Stimulated activated CD8-positive, alpha-beta memory T cell treated with anti-CD3 and anti-CD28 coated beads, Interleukin-15, amount 100 ng/mL, for 1 hour (primary cell): Measurements from ENCODE around the gene SEC22A.
A peak's percentile ranks its signal among the peaks of the same experiment; 100 is the strongest.

Source experiments
- DNase-seq: peaks from one replicate; pipeline ENCODE4 v3.0.0-alpha.2; 2020; ENCODE audit warnings: low read depth

SEC22A gene

DNA sequence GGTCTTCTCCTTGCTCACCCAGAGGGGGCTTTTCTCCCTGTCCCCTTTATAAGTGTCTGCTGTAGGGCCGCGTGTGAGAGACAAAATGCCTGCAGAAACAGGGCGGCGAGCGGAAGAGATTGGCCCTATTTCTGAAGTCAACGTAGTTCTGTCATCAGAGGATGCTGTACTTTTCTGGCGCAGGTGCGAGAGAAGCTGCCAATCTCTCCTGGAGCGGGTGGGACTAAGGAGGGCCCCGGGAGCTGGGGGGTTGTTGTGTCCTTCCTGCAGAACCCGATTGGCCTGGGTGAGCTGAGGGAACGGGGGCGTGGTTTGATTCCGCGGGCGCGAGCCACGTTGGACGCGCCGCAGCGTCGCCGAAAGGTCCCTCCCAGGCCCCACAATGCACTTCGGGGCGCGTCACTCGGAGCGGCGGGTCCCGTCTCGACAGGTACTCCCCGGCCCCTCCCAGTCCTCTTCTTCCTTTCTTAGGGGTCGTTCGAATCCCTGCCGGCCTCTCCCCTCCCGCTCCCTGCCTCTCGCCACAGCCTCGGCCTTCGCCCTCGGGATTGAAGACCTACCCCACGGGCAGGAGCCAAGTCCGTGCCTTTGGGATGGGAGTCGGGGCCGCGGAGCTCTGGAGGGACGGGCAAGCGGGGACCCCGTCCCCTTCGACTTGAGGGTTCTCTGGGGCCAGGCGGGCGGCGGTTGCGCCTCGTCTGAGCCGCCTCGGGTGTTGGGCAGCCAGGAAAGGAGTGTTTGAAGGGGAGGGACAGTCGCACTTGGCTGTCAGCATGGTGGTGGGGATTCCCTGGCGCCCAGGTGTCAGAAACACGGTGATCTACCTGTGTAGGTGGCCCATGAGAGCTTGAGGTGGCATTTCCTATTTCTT is at the start of gene SEC22A:
SEC22A (plus strand) TSS at position 387 of the 871 bp plus-strand sequence. CDS start 7,275 bp downstream, outside the sequence.
- DNase-seq = peak; percentile 91

DNA sequence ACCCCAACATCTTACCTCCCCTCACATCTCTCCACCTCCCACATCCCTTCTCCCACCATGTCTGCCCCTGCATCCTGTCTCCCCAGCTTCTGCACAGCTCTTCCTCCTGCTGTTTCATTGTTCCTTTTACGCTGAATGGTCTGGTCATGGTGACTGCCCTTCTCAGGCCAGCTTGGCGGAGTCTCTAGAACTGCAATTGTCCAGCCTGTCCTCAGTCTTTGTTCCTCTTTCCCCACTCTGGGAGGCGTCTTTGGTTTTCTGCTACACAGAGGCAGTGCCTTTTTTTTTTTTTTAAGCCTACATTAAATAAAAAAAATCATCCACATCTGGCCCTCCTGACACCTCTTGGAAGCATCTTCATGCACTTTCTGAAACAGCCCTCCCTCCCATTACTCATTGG is 49.1 kb upstream of the SEC22A start:
- DNase-seq = no peak

DNA sequence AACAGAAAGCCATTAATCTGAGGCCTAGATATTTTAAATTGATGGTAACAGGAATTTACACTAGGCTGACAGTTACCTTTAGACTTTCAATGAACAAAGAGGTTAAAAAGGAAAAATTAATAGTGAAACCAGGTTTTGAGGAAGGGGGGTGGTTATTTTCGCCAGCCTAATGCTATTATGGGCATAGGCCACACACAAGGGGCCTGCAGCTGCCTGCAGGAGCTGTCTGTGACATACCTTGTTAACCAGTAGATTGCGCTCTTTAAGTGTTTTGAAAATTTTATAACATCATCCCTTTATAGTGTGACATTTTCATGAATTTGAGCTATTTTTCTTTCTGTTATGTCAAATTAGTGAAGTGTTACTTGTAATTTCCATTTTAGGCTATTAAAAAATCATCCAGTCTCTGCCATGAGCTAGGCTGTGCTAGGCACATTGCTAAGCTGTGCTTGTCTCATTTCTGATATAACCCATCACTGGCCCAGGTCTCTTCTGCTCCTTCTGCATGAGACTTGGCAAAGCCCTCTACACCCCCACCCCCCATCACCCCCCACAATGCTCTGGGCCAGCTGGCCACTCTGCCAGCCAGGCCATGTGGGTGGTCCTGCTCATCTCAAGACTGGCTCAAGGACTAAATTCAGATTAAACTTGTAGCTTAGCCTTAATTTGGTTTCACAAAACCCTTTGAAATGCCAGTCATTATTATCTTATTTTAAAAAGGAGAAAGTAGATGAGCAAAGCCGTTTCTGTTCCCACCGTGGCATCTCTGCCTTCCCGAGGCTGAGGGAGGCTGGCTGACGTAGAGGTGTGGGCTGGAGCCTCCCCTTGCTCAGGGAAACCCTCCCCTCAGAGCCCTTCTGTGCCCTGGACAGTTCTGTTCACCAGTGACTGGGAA is 48.4 kb upstream of the SEC22A start:
- DNase-seq = no peak

- no peak for DNase-seq
Observed at GRCh38 chr3:123154020-123154985, 47.4 kb upstream of the SEC22A start.

DNA sequence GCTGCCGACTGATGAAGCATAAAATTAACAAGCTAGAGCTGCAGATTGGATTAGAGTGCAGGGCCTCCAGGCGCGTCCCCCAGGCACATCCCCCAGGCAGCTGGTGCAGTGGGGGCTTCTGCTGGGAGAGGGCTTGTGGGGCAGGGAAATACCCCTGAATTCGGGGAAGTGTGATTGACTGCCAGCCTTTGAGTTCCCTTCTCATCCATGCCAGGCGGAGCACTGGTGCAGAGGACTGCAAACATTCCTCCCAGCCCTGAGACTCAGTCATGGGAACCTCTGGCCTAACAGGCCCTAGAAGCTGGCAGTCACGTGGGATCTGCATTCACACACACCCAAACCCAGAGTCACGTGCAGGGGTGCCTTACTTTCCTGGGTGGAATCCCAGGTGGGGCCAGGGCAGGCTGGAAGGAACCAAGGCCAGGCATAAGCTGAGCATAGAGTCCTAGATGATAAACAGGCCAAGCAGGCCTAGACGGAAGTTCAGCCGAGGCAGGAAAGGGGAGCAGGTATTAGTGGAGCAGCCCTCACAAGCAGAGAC is 46.2 kb upstream of the SEC22A start:
- no peak for DNase-seq

DNA sequence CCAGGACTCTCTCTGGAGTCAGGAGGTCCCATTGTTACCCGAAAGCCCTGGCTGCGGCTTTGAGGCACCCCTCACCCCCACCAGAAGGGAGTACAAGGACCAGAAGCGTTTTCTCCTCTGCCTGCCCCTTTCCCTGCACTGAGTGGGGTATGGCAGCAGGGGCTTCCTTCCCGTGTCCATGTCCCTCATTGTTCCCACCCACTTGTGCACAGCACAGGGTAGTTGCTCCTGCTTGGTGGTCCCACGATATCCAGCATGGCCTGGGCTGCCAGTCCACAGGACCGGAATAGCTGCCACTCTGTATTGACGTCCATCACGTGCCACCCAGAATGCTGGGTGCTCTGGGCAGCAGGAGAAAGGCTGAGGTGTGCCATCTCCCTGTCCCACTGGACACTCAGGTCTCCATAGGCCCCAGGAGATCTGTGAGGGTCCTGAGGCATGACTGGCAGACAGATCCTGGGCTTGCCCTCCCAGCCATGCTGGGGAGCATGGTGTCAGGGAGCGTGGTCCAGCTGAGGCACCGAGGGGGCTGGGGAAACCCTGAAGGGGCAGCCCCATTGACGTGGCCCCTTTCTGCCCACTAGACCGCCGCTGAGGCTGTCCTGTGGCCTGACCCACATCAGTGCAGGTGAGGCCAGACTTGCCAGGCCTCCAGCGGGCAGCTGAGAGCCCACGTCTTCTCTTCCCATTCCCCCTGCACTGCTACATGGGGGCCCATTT is 45.3 kb upstream of the SEC22A start:
- no peak for DNase-seq

DNA sequence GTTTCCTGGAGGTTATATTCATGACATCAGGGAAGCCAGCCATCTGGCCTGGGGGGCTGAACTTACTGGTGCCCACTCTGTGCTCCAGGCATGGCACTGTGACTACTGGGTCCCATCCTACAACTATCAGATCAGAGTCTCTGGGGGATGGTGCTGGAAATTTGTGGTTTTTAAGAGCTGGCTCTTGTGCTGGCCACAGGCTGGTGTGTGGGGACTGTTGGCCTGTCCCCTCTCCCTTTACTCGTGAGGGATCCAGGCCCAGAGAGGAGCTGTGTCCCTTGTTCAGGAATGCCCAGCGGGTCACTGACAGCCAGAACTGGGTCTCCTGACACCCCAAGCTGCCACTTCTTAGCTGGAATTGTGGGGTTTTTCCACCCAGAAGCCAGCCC is 44.5 kb upstream of the SEC22A start:
- DNase-seq = no peak

DNA sequence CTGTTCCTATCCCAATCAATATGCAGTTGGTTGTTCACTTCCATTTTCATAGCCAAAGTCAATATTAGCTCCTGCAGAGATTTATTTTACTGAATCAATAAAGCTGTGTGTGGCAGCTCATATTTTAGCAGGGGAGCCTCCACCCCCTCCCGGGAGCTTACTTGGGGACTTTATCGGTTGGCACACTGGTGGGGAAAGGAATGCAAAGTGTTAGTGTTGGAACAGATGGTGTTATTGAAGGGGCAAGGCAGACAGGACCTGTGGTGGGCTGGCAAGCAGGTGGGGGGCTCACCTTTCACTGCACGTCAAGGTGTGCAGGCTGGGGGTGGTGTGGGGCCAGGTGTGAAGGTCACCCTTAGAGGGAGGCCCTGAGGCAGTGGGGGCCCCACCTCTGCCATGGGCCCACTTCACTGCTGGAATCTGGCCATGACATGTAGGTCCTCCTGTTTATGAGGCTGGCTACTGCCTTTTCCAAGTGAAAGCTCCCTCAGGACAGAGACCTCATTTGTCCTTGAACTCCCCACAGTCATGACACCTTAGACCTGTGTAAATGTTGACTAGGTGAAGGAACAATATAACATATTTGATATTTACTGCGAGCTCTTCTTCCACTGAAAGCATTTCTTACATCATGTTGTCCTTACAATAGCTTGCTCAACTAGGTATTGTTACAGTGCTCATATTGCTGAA is 44.0 kb upstream of the SEC22A start:
- DNase-seq = no peak

- DNase-seq = no peak
Observed at GRCh38 chr3:123158330-123158729, 43.4 kb upstream of the SEC22A start.

DNA sequence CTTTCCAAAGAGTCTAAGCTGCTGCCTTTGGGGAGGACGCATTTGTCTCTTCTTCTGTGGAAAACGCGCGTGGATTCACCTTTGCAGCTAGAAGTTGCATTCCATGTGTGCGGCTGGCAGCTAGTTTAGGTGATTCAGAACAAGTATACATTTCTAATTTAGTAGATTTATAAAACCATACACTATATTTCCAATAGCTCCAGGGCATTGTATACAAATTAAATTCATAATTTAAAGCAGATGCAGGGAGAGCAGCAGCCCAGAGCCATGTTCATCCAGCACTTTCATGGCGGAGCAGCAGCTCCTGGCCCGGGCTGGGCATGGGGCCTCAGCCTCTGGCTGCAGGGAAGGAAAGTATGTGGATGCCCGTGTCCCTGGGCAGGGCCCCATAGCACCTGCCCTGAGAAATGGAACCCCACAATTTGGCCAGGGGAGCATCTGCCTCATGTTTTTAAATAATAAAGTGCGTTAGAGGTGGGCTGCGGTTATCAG is 42.8 kb upstream of the SEC22A start:
- DNase-seq = no peak

- DNase-seq = no peak
Observed at GRCh38 chr3:123159926-123160635, 41.7 kb upstream of the SEC22A start.

GRCh38 chr3:123161167-123161566 is 40.6 kb upstream of the SEC22A start:
- DNase-seq = no peak

DNA sequence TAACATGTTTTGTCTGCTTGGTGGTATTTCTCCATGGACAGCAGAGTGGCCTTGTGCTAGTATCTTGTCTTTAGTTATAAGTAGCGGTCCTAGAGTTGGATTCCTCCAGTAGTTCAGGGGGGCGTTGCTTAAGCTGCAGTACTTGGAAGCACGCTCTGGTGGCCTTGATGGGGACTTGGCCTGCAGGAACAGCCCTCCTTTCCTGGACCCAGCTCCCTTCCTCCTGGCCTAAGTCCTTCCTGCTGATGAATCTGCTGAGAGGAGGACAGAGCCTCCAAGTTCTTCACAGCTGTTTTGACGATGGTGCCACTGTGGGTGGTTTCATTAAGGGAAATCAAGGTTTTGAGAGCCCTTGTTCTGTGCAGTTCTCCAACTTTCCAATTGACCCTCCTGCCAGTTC is 38.6 kb upstream of the SEC22A start:
- no peak for DNase-seq

GRCh38 chr3:123165163-123165562 is 36.6 kb upstream of the SEC22A start:
- no peak for DNase-seq

- DNase-seq = no peak
Observed at GRCh38 chr3:123167686-123168085, 34.1 kb upstream of the SEC22A start.

DNA sequence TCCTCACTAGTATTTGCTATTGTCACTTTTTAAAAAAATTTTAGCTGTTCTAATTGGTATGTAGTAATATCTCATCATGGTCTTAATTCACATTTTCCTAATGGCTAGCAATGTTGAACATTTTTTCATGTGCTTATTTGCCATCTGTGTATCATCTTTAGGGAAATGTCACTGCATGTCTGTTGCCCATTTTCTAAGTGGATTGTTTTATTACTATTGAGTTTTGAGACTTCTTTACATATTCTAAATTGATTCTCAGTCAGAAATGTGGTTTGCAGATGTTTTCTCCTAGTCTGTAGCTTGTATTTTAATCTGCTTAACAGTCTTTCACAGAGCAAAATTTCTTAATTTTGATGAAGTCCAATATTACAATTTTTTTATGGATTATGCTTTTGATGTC is 33.6 kb upstream of the SEC22A start:
- no peak for DNase-seq

DNA sequence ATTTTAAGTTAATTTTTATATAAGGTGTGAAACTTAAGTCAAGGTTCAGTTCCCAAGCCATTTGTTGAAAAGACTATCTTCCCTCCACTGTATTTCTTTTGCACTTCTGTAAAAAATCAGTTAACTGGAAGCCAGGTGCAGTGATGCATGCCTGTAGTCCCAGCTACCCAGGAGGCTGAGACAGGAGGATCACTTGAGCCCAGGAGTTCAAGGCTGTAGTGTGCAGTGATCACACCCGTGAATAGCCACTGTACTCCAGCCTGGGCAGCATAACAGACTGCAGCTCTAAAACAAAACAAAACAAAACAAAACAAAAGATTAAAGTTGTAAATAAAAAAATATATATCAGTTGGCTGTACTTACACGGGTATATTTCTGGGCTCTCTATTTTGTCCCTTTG is 33.1 kb upstream of the SEC22A start:
- no peak for DNase-seq

GRCh38 chr3:123169492-123169929 is 32.2 kb upstream of the SEC22A start:
- DNase-seq = no peak

DNA sequence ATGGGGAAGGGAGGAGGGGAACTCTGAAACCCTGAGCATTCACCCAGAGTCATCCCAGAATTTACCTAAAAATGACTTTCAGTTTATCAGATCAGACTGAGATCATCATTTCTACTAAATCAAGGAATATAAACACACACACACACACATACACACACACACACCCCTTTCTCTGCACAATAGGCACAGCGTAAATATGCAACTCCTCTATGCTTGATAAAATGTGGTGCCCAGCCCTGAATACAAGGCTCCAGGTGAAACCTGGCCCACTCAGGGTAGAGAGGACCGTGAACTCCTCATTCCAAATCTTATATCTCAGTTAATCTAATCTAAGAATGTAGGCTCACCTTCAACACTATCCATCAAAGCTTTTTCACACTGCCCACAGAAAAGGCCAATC is 31.8 kb upstream of the SEC22A start:
- DNase-seq = no peak
